Measurements from ENCODE around the gene CLGN. TPM values are rescaled to one million over a fixed set of nuclear protein-coding genes. Genes with fewer than 3 reads are reported as not detected.

The CLGN gene, protein sequence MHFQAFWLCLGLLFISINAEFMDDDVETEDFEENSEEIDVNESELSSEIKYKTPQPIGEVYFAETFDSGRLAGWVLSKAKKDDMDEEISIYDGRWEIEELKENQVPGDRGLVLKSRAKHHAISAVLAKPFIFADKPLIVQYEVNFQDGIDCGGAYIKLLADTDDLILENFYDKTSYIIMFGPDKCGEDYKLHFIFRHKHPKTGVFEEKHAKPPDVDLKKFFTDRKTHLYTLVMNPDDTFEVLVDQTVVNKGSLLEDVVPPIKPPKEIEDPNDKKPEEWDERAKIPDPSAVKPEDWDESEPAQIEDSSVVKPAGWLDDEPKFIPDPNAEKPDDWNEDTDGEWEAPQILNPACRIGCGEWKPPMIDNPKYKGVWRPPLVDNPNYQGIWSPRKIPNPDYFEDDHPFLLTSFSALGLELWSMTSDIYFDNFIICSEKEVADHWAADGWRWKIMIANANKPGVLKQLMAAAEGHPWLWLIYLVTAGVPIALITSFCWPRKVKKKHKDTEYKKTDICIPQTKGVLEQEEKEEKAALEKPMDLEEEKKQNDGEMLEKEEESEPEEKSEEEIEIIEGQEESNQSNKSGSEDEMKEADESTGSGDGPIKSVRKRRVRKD
- polyA plus RNA-seq (2011; rRNA removed) (1.6 and 2.7 TPM in 2 replicates), polyA minus RNA-seq (2011; rRNA and poly(A)+ RNA removed) (0.28 and 0.56 TPM in 2 replicates)

DNA sequence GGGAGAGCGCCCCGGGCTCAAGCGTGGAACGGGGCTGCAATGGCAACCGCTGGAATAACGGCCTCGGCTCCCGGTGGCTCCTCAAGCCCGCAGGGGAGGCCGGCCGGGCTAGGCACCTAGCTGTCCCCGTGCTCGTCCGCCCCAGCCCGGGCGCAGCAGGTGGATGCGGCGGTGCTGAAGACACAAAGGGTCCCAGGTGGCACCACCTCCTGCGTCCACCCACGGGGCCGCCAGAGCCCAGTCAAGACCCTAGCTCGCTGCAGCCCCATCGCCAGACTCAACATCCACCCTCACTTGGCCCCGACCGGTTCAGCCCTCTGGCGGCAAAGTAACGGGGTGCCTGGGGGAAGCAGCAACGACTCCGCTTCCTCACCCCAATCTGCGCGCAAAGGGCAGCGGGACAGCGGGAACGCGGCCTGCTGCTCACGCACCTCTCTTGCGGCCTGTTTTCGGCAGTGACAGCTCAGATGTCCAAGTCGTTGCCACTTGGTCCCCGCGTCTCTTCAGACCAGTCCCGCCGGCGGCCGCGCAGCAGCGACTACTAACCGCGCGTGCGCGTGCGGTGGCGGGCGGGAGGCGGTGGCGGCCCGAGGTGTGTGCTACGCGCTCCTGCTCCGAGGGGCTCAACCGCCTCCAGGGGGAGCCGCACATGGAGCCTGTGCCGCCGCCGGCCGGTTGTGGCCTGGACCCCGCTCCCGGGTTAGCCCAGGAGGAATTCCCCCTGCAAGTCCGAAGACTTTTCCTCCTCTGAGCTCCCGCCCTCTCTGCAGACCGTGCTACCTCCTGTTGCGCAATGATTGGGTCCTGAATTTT, at the start of gene CLGN:
Gene CLGN (minus strand): TSS at position 543 of the 813 bp plus-strand sequence. CDS start 14,570 bp downstream, outside the sequence.
- no peaks in the 10 kb centered on the region for H3K27me3 ChIP-seq (ENCODE audit: control insufficient read depth, insufficient read depth, low read length)
- no peak within 1 kb of the TSS for H3K27ac ChIP-seq (ENCODE audit: low read depth, low read length)
- CTCF ChIA-PET: interaction anchor here (0.5 to 2.4 kb wide), 22 partner anchors 15 to 891 kb away, joined by 3 to 12 read pairs (median 3); partner anchors contain the start of genes ELMOD2 and SCOC
- peak within 1 kb of the TSS; percentile 80 for H3K4me3 ChIP-seq (ENCODE audit: low read depth, low read length)
- no peak for DNase-seq (ENCODE audit: low read depth, low spot score)
- POLR2A ChIA-PET: no interaction called here
- TF ChIP-seq, protein P1, sequence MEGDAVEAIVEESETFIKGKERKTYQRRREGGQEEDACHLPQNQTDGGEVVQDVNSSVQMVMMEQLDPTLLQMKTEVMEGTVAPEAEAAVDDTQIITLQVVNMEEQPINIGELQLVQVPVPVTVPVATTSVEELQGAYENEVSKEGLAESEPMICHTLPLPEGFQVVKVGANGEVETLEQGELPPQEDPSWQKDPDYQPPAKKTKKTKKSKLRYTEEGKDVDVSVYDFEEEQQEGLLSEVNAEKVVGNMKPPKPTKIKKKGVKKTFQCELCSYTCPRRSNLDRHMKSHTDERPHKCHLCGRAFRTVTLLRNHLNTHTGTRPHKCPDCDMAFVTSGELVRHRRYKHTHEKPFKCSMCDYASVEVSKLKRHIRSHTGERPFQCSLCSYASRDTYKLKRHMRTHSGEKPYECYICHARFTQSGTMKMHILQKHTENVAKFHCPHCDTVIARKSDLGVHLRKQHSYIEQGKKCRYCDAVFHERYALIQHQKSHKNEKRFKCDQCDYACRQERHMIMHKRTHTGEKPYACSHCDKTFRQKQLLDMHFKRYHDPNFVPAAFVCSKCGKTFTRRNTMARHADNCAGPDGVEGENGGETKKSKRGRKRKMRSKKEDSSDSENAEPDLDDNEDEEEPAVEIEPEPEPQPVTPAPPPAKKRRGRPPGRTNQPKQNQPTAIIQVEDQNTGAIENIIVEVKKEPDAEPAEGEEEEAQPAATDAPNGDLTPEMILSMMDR (IDR thresholded peaks at IDR 0.05; ENCODE audit: low read depth, low read length): peak; percentile 39
- no peaks in the 10 kb centered on the region; the same call in 1 of the 2 replicates for H3K9me3 ChIP-seq (ENCODE audit: control insufficient read depth, insufficient read depth, low read length)

DNA sequence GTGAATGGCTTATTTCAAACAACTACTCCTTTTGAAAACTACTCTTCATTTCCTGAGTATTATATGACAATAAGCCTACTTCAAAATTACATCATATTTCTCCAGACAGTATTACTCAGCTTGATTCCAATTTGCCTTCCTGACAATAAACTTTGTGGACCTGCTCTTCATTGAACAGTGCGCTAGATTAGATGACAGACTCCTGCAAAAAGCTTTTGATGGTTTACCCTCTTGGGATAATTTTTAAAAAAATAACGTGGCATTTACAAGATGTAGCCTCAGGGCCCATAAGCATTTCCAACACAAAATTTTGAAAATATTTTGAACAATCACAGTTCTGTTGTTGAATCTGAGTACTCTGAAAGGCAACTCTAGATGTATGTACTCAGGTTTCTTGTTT, 44.7 kb upstream of the CLGN start:
- CTCF ChIA-PET: no interaction called here
- H3K27me3 ChIP-seq (ENCODE audit: control insufficient read depth, insufficient read depth, low read length): peaks cover 16% of the 10 kb centered on the region
- no peak for DNase-seq (ENCODE audit: low read depth, low spot score)
- H3K4me3 ChIP-seq (ENCODE audit: low read depth, low read length): no peak overlapping the region
- H3K27ac ChIP-seq (ENCODE audit: low read depth, low read length): no peak overlapping the region
- no peaks in the 10 kb centered on the region for H3K9me3 ChIP-seq (ENCODE audit: control insufficient read depth, insufficient read depth, low read length)
- TF ChIP-seq, protein P1 (IDR thresholded peaks at IDR 0.05; ENCODE audit: low read depth, low read length): no peak
- POLR2A ChIA-PET: no interaction called here

DNA sequence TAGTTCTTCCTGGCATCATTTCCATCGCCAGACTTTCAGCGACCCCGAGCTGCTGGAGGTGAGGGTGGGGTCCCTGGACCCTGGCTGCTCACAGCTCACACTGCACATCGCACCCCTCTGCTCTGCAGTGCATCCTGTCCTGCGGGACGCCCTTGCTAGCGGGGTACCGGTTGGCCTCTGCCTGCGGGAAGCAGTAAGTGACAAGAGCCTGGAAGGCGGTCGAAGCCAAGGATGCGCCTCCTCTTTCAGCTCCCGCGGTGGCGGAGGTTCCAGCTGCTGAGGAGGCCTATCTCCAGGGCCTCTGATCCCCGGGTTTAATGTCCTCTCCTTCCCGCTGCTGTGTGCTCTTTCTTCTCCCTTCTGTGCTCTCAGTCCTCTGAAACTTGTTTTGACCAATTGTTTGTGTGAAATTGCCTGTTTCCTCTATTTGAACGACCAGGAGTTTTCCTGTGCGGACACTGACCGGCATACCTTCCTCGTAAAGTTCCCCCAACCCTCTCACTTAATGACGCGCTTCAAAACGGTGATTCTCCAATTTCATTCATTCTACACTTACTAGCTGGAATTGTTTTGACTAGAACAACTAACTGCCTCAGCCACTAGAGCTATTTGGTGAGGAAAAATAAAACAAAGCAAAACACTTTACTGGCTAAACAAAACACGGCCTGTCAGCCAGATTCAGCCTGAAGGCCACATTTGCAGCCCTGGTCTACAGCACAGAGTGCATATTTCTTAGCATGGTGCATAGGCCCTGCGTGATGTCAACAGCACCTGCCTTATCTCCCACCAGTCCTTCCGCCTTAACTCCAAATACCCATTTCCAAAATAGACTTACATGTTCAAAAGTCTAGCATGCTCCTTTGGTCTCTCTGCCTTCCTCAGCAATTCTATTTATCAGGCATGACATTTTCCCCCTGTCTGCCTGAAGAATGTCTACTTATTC, 42.6 kb upstream of the CLGN start:
- Histone ChIP-seq H3K27me3 (ENCODE audit: control insufficient read depth, insufficient read depth, low read length) (peaks cover 16% of the 10 kb centered on the region), H3K9me3 (ENCODE audit: control insufficient read depth, insufficient read depth, low read length) (no peaks in the 10 kb centered on the region), H3K4me3 (ENCODE audit: low read depth, low read length) (no peak overlapping the region), H3K27ac (ENCODE audit: low read depth, low read length) (no peak overlapping the region)
- ChIA-PET CTCF (no interaction called here), POLR2A (no interaction called here)
- DNase-seq (ENCODE audit: low read depth, low spot score): no peak
- TF ChIP-seq, protein P1 (IDR thresholded peaks at IDR 0.05; ENCODE audit: low read depth, low read length): no peak

DNA sequence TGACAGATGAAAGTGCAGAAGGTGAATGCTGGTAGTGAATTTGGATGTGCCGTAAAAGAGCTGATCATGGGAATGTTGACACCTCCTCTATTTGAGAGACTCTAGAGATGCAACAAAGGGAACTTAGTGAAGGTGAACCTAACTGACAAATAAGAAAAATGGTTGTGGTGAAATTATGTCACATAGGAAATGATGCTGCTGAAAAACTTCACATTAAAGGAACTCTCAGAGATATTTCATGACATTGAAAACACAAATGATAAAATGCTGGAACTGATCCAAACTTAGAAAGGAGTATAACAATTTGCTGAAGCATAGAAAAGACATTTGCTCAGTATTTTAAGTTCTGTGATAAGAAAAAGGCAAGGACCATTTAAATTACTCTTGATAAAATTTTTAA, 38.7 kb upstream of the CLGN start:
- ChIA-PET CTCF (interaction anchor here (0.6 kb wide), 1 partner anchor 188 kb away, joined by 4 read pairs; no protein-coding TSS in a partner anchor), POLR2A (no interaction called here)
- Histone ChIP-seq H3K4me3 (ENCODE audit: low read depth, low read length) (no peak overlapping the region), H3K27ac (ENCODE audit: low read depth, low read length) (no peak overlapping the region), H3K27me3 (ENCODE audit: control insufficient read depth, insufficient read depth, low read length) (peaks cover 14% of the 10 kb centered on the region), H3K9me3 (ENCODE audit: control insufficient read depth, insufficient read depth, low read length) (no peaks in the 10 kb centered on the region)
- no peak for DNase-seq (ENCODE audit: low read depth, low spot score)
- TF ChIP-seq, protein P1 (IDR thresholded peaks at IDR 0.05; ENCODE audit: low read depth, low read length): no peak
